ENCODE results near the gene KIF3B.
"Not testable (repeated sequence)": the region's sequence is repeated elsewhere in the genome, so short reads cannot be mapped to it uniquely, and the experiment has no call there.

The KIF3B gene

DNA sequence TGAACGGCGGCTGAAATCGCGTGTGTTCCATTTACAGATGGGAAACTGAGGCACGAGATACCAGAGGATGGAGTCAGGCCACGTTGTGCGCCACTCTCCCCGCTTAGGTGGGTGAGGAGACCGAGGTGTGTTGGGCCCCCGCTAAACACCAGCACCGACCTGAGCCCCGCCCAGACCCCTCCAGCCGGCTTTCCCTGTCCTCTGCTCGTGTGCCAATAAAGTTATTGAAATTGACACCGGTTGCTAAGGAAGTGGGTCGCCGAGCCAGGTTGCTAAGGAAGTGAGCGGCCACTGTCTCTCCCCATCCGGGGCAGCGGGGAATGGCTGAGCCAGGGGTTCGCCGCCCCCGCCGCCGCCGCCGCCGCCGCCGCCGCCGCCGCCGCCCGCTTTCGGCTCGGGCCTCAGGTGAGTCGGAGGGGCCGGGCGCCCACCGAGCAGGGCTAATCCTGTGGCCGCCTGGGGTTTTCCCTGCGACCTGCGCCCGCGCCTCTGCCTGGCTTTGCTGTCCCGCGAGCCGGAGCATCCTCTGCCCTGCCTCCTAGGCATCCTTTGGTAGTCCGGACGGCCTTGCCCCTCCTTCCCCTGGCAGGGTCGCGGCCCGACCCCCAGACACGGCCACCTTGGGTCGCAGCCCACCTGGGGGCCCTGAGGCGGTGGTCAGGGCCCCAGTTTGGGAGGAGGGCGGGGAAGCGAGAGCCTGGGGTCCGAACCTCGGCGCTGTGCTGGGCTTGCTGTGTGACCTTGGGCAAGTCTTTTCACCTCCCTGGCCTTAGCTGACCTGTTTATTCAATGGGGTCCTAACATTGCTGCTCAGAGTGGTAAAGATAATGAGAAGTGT lies at the start of gene KIF3B:
Gene KIF3B (plus strand): TSS at position 291 of the 838 bp plus-strand sequence. CDS start 32,127 bp downstream, outside the sequence.
- peak; percentile 81 for DNase-seq

DNA sequence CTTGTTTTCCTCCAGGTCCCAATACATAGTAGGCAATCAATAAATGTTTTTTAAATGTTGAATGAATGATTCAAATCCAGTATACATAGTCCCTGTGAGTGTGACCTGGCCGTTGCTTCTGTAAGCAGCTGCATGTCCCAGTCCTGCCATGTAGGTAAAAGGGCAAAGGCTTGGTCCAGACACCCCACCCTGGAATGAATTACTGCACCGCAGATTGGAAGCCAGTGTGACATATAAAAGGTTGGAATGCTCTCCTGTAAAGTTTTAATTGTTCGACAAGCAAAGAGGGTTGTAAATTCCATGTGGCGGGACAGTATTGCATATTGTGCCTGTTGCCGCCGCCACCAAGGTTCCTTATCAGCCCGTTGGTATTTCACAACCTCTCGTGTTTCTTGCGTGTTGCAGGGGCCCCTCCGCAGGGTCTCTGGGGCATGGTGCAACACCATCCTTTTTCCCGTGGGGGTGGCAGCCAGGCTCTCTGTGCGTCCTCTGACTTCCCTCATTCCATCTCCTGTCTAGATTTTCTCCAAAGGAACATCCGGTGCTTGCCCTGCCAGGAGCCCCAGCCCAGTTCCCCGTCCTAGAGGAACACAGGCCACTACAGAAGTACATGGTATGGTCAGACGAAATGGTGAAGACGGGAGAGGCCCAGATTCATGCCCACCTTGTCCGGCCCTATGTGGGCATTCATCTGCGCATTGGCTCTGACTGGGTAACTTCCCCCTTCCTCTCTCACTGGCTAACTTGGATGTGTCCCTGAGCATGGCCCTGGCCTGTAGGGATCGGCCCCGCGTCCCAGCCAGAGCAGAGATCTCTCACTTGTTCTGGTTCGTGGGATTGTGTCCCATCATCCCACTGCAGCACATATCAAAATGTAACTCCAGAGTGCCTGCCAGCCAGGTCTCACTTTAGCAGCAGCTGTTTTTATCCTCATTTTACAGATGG lies 49.4 kb upstream of the KIF3B start:
- DNase-seq = no peak

DNA sequence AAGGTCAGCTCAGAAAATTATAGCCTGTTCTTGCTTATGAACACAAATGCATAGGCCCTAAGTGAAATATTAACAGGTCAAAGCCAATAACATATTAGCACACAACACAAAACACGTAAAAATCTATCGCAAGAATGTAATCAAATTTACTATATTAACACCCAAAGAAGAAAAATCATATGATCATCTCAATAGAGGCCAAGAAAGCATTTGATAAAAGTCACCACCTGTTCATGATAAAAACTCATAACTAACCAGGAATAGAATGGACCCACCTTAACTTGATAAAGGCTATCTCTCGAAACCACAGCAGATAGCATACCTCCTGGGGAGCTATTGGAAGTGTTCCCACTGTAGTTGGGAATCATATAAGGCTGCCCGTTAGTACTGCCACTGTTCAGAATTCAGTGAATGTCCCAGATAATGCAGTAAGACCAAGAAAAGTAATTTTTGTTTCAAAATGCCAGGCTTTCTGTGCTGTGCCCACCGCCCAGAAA lies 48.2 kb upstream of the KIF3B start:
- no peak for DNase-seq

DNA sequence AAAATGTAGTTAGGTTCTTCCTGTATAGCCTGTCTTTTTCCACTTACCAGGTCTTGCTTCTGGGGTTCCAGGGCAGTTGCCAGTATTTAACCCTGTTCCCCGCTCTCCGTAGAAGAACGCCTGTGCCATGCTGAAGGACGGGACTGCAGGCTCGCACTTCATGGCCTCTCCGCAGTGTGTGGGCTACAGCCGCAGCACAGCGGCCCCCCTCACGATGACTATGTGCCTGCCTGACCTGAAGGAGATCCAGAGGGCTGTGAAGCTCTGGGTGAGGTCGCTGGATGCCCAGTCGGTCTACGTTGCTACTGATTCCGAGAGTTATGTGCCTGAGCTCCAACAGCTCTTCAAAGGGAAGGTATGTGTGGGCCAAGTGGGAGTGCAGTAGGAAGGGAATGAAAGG lies 46.7 kb upstream of the KIF3B start:
- DNase-seq = no peak

DNA sequence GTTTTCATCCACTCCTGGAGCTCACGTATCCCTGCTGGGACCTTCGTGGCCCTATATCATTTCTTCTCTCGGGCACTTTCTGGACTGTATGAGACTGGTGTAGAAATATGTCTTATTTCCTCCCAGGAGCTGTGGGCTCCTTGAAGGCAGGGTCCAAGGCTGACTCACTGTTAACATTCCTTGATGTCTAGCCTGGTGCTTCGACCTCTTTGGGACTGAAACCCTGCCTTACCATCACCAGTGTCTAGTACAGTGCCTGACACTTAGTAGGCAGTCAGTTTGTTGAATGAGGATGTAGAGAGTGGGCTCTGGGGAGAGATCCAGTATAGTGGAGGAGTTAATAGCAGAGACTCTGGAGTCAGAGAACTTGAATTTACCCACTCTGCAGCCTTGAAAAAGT lies 46.2 kb upstream of the KIF3B start:
- DNase-seq = no peak

DNA sequence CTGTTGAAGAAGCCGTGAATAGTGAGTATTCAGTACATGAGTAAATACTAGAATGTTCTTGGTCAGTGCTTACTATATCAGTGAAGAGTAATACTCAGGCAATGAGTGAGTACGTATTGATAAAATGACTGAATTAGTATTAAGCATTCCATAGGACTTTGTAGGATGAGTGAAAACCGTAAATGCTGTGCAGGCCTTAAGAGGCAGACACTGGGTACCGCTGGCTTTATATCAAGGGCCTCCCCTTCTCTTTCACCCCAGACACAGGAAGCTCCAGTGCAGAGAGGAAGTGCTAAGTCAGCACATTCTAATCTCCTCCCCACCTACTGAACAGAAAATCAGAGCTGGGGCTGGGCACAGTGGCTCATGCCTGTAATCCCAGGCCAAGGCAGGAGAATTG lies 45.6 kb upstream of the KIF3B start:
- no peak for DNase-seq

DNA sequence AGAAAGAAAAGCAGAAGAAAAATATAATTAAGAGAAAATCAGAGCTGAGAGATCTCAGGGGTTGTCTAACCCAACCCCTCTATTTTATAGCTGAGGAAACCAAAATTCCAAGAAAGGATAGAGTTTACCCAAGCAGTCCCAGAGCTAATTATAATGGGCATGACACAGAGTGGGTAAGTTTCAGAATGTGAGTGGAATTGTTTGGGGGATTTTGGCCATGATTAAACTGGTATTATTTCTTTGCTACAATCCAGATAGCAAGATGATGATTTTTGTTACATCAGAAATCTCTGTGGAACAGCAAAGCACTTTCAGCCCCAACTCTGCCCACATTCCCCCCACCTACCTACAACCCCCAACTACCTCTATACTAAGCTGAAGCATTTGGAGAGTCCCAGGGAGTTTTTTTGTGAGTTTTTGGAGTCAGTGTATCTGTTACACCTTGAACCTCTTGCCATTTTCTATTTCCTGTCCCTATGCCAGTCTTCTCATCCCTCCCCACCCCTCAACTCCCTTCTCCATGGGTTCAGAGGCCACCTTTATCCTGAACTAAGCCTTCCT lies 45.0 kb upstream of the KIF3B start:
- DNase-seq = no peak

DNA sequence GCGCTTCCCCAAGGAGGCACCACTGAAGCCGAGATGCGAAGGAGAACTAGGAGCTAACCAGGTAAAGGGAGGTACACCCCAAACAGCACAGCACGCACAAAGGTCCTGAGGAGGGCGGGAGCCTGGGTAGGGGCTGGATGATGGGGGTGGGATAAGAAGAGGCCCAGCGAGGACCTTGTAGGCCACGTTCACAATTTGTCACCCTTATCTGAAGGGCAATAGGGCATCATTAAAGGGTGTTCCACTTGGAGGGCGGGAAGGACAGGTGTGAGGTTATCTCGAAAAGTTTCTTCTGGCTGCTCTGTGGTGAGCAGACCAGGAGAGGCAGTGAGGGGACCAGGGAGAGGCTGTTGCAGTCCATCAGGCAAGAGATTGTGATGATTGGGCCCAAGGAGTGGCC lies 44.2 kb upstream of the KIF3B start:
- DNase-seq = no peak

DNA sequence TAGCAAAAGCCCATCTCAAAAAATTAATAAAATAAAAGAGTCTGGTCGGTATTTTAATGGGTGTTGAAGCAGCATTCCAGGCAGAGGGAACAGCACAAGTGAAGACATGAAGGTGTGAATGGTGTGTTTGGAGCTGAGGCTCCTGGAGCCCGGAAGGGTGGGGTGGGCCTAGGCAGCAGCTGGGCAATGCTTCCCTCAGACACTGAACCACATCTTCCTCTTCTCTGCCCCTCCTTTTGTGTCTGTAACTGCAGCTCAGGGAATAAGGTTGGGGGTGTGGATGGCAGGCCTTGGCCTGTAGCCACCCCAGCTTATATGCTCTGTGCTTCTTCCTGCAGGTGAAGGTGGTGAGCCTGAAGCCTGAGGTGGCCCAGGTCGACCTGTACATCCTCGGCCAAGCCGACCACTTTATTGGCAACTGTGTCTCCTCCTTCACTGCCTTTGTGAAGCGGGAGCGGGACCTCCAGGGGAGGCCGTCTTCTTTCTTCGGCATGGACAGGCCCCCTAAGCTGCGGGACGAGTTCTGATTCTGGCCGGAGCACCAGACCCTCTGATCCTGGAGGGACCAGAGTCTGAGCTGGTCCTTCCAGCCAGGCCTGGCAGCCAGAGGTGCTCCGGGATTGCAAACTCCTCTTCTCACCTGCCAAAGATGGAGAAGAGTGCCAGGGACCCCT lies 43.2 kb upstream of the KIF3B start:
- no peak for DNase-seq

DNA sequence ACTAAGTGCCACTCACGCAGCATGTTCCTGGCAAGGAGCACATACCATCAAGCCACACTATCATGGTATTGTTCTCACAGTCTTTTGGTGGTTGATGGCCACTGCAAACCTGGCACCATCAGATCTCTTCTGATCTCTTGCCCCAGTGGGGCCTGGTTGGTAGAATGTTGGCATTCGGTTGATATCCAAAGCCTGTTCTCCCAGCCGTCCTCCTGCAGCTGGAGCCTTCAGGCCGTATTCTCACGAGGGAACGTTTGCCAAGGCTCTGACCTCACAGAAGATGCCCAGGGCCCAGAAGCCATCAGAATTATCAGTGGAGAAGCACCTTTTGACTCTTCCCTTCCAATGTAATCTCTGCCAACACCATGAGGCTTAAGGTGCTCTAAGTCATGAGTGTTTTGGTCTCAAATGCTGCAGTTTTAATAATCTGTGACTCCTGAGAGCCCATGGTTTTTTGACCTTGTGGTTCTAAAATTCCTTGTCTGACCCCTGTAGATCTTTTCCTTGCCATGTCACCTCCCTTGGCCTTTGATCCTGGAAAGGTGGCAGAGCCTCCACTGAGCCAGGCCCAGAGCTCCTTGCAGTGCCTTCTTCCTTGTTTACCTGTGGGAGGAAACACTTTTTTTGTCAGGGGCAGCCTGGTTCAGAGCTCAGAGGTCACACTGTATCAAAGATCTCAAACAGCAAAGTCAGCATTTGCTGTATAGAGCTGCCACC lies 42.0 kb upstream of the KIF3B start:
- no peak for DNase-seq

DNA sequence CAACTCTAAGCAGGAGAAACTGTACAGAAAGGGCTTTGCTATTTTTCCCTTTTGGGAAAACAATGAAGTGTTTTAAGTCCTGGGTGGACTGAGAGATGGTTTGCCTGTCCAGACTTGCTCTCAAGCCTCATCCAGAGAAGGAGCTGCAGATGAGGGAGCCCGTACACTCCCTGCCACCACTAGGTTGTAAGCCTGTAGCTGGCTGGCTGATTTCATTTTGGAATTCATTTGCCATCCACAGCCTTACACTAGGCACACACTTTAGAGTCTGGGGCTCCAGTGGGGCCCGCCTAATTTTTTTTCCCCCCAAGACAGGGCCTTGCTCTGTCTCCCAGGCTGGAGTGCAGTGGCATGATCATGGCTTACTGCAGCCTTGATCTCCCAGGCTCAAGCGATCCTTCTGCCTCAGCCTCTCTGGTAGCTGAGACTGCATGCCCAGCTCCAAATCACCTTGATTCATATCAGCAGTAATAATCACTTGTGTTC lies 41.4 kb upstream of the KIF3B start:
- no peak for DNase-seq

DNA sequence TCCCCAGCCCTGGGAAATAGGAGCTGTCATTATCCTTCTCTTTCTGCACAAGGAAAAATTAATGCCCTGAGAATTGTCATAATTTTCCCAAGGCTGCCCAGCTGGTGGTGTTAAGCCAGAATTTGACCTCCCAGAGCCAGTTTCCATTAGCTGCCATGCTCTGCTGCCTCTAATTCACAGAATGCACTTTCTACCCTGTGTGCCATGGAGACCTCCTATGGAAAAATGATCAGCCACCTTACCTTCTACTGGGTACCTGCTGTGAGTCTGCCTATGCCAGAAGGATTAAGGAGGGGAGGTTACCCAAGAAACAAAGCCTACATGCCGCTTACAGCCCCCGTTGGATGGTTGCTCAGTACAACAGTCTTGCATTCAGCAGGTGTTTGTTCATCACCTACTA lies 40.6 kb upstream of the KIF3B start:
- DNase-seq = no peak

DNA sequence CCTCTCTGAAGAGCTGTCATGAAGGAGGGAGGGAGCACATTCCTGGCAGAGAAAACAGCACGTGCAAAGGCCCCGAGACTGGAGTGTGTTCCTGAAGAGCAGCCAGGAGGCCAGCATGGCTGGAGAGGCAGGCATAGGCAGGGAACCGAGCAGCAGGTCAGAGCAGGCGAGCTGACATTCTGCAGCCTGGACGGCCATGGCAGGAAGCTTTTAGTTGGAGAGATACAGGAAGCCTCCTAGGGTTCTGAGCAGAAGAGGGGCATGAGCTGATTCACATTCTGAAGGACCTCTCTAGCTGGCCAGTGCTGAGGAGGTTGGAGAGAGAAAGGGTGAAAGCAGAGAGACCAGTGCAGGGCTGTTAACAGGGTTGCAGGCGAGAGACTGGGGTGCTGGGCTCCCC lies 40.0 kb upstream of the KIF3B start:
- no peak for DNase-seq

DNA sequence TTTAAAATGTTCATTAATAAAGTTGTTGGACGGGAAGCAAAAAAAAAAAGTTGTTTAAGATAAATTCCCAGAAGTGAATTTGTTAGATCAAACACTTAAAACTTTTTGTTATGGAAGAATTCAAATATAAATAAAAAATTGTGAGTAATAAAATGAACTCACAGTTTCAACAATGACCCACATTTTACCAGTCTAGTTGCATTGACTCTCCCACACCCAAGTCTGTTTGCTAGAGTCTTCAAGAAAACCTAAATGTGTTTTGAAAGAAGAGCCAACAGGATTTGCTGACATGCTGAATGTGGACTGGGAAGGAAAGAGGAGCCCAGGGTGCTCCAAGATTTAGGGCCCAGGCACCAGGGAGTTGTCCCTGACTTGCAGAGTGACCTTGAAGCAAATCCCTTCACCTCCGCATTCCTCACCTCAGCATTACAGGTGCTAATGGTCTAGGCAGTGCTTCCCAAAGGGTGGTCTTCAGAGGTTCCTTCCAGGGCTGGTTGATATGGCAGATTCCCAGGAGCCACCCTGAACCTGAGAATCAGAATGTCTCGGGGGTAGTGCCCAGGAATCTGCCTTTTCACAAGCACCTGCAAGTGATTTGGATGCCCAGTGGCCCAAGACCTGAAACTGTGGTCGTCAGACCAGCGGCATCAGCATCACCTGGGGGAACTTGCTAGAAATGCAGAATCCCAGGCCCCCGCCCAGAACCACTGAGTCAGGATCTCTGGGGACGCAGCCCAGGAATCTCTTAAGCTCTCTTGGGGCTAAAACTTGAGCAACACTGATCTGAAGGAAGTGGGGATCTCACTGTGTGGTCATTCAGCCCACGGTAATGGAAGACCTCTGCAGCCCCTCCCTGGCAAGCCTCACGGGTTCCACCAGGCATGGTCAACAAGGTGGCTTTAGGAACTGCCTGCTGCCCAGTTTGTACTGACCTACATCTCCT lies 38.7 kb upstream of the KIF3B start:
- no peak for DNase-seq

DNA sequence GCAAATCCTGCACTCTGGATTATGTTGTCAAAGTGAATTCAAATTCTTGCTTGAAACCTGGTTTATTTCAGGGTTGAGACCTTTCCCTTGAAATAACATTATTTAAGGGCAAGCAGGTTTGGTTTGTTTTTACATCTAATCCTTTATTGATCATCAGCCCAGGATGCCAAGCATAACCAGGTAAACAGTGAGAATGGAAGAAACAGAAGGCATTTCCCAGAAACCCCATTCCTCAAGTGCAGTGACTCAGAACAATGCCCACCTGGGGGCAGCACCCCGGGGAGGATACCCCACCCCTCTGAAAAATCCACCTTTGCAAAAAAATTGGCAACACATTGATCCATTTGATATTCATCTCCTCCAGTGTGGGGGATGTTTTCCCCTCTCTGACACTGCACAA lies 37.2 kb upstream of the KIF3B start:
- no peak for DNase-seq

DNA sequence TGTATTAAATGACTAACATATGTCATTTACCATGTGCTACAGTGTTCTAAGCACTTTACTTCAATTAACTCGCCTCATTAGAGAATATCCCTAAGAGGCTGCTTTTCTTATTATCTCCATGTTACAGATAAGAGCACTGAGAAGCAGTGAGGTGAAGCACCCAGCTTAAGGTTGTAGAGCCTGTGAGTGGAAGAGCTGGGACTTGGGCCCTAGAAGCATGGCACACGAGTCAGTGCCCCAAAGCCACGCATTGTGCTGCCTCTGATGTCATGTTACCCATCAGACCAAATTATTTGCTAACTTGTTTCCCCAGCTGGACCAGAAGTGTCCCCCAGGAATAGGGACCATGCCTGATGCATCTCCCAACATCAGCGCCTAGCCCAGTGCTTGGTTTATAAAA lies 35.6 kb upstream of the KIF3B start:
- no peak for DNase-seq

DNA sequence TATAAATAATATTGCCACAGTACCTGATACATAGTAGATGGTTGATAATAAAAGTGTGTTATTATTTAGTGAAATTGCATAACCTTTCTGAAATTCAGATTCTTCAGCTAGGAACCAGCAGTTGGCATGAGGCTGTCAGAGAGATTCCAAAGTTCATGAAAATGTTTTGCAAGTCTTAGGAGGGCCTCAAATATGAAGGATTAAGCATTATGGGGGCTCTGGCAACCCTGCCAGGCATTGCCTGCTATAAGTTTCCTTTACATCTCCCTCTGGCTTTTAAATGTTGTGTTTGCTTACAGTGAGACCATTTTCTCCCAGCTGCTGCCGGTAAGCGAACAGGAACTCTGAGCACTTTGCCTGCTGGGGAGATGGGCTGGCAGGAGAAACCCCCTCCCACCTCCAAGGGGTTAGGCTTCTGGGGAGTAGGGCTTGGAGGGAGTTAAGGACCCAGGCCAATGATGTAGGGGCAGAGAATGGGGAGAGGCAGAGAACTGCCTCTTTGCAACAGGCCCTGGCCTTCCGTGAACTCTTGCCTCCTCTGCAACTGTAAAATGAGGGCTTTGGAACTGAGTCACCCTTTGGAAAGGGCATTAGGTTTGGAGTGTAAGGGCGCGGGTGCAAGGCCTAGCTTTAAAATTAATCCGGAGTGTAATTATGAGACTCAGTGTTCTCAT lies 33.2 kb upstream of the KIF3B start:
- no peak for DNase-seq

DNA sequence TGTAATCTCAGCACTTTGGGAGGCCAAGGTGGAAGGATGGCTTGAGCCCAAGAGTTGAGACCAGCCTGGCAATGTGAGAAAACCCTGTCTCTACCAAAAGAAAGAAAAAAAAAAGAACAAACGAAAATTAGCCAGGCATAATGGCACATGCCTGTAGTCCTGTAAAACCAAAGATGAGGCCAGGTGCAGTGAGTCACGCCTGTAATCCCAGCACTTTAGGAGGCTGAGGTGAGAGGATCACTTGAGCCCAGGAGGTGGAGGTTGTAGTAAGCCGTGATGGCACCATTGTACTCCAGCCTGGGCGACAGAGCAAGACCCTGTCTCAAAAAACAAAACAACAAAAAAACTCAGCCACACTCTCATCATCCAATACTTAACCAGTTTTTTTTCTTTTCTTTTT lies 32.5 kb upstream of the KIF3B start:
- DNase-seq = no peak

DNA sequence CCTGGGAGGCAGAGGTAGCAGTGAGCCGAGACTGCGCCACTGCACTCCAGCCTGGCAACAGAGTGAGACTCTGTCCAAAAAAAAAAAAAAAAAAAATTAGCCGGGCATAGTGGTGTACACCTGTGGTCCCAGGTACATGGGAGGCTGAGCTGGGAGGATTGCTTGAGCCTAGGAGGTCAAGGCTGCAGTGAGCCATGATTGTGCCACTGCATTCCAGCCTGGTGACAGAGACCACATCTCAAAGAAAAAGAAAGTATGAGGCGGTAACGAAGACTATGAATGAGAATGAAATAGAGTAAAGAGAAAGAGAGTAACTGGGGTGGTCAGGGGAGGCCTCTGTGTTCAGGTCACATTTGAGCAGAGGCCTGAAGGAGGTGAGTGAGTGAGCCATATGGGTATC lies 31.2 kb upstream of the KIF3B start:
- not testable (repeated sequence) for DNase-seq

DNA sequence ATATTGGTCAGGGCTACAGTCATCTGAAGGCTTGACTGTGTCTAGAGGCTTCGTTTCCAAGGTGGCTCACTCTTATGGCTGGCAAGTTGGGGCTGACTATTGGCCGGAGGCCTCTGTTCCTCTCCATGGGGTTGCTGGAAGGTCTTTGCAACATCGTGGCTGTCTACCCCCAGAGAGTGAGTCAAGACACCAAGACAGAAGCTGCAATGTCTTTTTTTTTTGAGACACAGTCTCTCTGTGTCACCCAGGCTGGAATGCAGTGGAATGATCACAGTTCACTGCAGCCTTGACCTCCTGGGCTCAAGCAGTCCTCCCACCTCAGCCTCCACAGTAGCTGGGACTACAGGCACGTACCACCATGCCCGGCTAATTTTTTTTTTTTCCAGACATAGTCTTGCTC lies 29.4 kb upstream of the KIF3B start:
- no peak for DNase-seq

All from NCI-H2029 treated with DMSO at 0.1 percent for 48 hours (cell line).